ENCODE data around the gene SNTA1. TPM values are rescaled to one million over a fixed set of nuclear protein-coding genes. Genes with fewer than 3 reads are reported as not detected.
"Not testable (repeated sequence)": the region's sequence is repeated elsewhere in the genome, so short reads cannot be mapped to it uniquely, and the experiment has no call there.

Gene SNTA1
- total and polyA plus RNA-seq, 2 donors (not counting 1 experiment from before 2014, with no cell fraction given) = 17.2 to 46.6 TPM

- H3K9ac ChIP-seq (ENCODE audit: insufficient read depth, low read length); H4K20me1 ChIP-seq (ENCODE audit: control insufficient read depth, extremely low read depth, insufficient read depth, low read length); H3K4me3 ChIP-seq (replicated peaks in 1 of 4; ENCODE audit: control extremely low read depth in 1 of 4, insufficient read depth in 1 of 4, low read depth in 3 of 4, low read length in 4 of 4); H2AFZ ChIP-seq (ENCODE audit: low read length); H3K27ac ChIP-seq (ENCODE audit: insufficient read depth, low read length); H3K27me3 ChIP-seq (ENCODE audit: control insufficient read depth, insufficient read depth, low read length); H3K79me2 ChIP-seq (ENCODE audit: control insufficient read depth, insufficient read depth, low read length); H3K4me1 ChIP-seq (ENCODE audit: control insufficient read depth, extremely low read depth, insufficient read depth, low read length); H3K9me3 ChIP-seq (ENCODE audit: control insufficient read depth, insufficient read depth, low read depth, low read length); H3K4me2 ChIP-seq (ENCODE audit: extremely low read depth, insufficient read depth, low read length); H3K36me3 ChIP-seq (ENCODE audit: control insufficient read depth, insufficient read depth, low read length): not testable (repeated sequence)
- DNase-seq (ENCODE audit: low read depth in 2 of 2) = peak; percentile 47 to 72
- peak; percentile 85 to 95 for TF ChIP-seq CTCF (conservative IDR thresholded peaks at IDR 0.05 in 1 of 2, IDR thresholded peaks at IDR 0.05 in 1 of 2; ENCODE audit: low read depth in 1 of 2, low read length in 2 of 2)
Observed at GRCh38 chr20:33456916-33457642, 13.5 kb upstream of the SNTA1 start.

- Histone ChIP-seq H3K27ac (ENCODE audit: insufficient read depth, low read length) (no peak overlapping the region), H3K4me3 (replicated peaks in 1 of 4; ENCODE audit: control extremely low read depth in 1 of 4, insufficient read depth in 1 of 4, low read depth in 3 of 4, low read length in 4 of 4) (no peak overlapping the region), H3K9me3 (ENCODE audit: control insufficient read depth, insufficient read depth, low read depth, low read length) (no peaks in the 10 kb centered on the region), H3K27me3 (ENCODE audit: control insufficient read depth, insufficient read depth, low read length) (no peaks in the 10 kb centered on the region), H2AFZ (ENCODE audit: low read length) (no peak overlapping the region), H3K4me2 (ENCODE audit: extremely low read depth, insufficient read depth, low read length) (no peak overlapping the region), H3K79me2 (ENCODE audit: control insufficient read depth, insufficient read depth, low read length) (no peaks in the 10 kb centered on the region), H4K20me1 (ENCODE audit: control insufficient read depth, extremely low read depth, insufficient read depth, low read length) (no peaks in the 10 kb centered on the region), H3K4me1 (ENCODE audit: control insufficient read depth, extremely low read depth, insufficient read depth, low read length) (no peaks in the 10 kb centered on the region), H3K36me3 (ENCODE audit: control insufficient read depth, insufficient read depth, low read length) (no peaks in the 10 kb centered on the region), H3K9ac (ENCODE audit: insufficient read depth, low read length) (no peak overlapping the region)
- no peak for TF ChIP-seq EZH2 (IDR thresholded peaks at IDR 0.05; ENCODE audit: low read length, missing control alignments)
- peak; percentile 61 to 73 for DNase-seq (ENCODE audit: low read depth in 2 of 2)
Observed at GRCh38 chr20:33450867-33451266, 7.3 kb upstream of the SNTA1 start.

GRCh38 chr20:33445881-33446625 lies 2.5 kb upstream of the SNTA1 start:
- Histone ChIP-seq H3K27me3 (ENCODE audit: control insufficient read depth, insufficient read depth, low read length) (no peaks in the 10 kb centered on the region), H3K4me2 (ENCODE audit: extremely low read depth, insufficient read depth, low read length) (no peak overlapping the region), H3K4me3 (replicated peaks in 1 of 4; ENCODE audit: control extremely low read depth in 1 of 4, insufficient read depth in 1 of 4, low read depth in 3 of 4, low read length in 4 of 4) (no peak overlapping the region), H3K79me2 (ENCODE audit: control insufficient read depth, insufficient read depth, low read length) (no peaks in the 10 kb centered on the region), H2AFZ (ENCODE audit: low read length) (no peak overlapping the region), H3K36me3 (ENCODE audit: control insufficient read depth, insufficient read depth, low read length) (no peaks in the 10 kb centered on the region), H3K9ac (ENCODE audit: insufficient read depth, low read length) (no peak overlapping the region), H3K4me1 (ENCODE audit: control insufficient read depth, extremely low read depth, insufficient read depth, low read length) (peaks cover 4% of the 10 kb centered on the region), H3K27ac (ENCODE audit: insufficient read depth, low read length) (no peak overlapping the region), H3K9me3 (ENCODE audit: control insufficient read depth, insufficient read depth, low read depth, low read length) (no peaks in the 10 kb centered on the region), H4K20me1 (ENCODE audit: control insufficient read depth, extremely low read depth, insufficient read depth, low read length) (no peaks in the 10 kb centered on the region)
- DNase-seq (ENCODE audit: low read depth in 2 of 2) = no peak
- TF ChIP-seq CTCF (conservative IDR thresholded peaks at IDR 0.05 in 1 of 2, IDR thresholded peaks at IDR 0.05 in 1 of 2; ENCODE audit: low read depth in 1 of 2, low read length in 2 of 2) = no peak
- no peak for TF ChIP-seq EZH2 (IDR thresholded peaks at IDR 0.05; ENCODE audit: low read length, missing control alignments)
